HepG2 (cell line): Measurements from ENCODE around the gene CHRNG. TPM values are rescaled to one million over a fixed set of nuclear protein-coding genes. Genes with fewer than 3 reads are reported as not detected.

Experiments
- ATAC-seq: fragments of 200-7000 bp; cut with Tn5 transposase; 3 replicates; pipeline ENCODE4 v1.9.1; 2020; ENCODE audit warnings: mild to moderate bottlenecking, moderate library complexity
- BruUV-seq: library from RNA; stranded (reverse); fragments of 400-500 nt; replicated peaks from 2 replicates; lab custom pipeline; 2021; lab: Mats Ljungman, UMichigan
- CTCF ChIA-PET: fragments of 300-600 bp; formaldehyde crosslinking; extraction: SDS; loops from one replicate; lab custom pipeline; 2021; ENCODE audit warnings: low total read pairs, inconsistent platforms, low intra/inter-chr PET ratio; lab: Yijun Ruan, JAX
- POLR2A ChIA-PET: fragments of 350-600 bp; sonication (Branson Sonifier 250); formaldehyde crosslinking; loops from one replicate; lab custom pipeline; 2020; ENCODE audit warnings: antibody characterized with exemption, inconsistent platforms; lab: Yijun Ruan, JAX
- DNase-seq: peaks from one replicate; pipeline ENCODE4 v3.0.0-alpha.2; 2015; ENCODE audit warnings: low spot score
- FAIRE-seq: peaks from 3 replicates; lab custom pipeline; 2011; peaks lifted over from hg19 to GRCh38; lab: Jason Lieb, UNC
- H2AFZ ChIP-seq: one replicate; pipeline ENCODE4 v1.6.1; 2011; ENCODE audit warnings: low read length, inconsistent platforms
- H3K27ac ChIP-seq: fragments of 300-600 bp; 3 replicates; pipeline ENCODE4 v1.8.0; 2011; ENCODE audit warnings: mixed run types, mild to moderate bottlenecking, mixed read lengths, low read length, inconsistent platforms; ENCODE audit not compliant: insufficient read depth; ENCODE audit errors: extremely low read length
- H3K27me3 ChIP-seq, 2 experiments: fragments of 200-600 bp in 1 of 2; 2 replicates in 1 of 2; 3 replicates in 1 of 2; pipeline versions ENCODE4 v1.6.0 to v1.8.0; 2011; ENCODE audit warnings: low read length in 2 of 2, mild to moderate bottlenecking in 2 of 2, moderate library complexity in 2 of 2, inconsistent platforms in 1 of 2; ENCODE audit not compliant: insufficient read depth in 2 of 2, control insufficient read depth in 1 of 2
- H3K36me3 ChIP-seq, 2 experiments: fragments of 200-600 bp in 1 of 2; replicated peaks in 1 of 2; 2 replicates in 1 of 2; 3 replicates in 1 of 2; pipeline versions ENCODE4 v1.5.1 to v1.8.0; 2011; ENCODE audit warnings: low read length in 2 of 2, inconsistent platforms in 1 of 2; ENCODE audit not compliant: insufficient read depth in 2 of 2, control insufficient read depth in 1 of 2
- H3K4me1 ChIP-seq: 2 replicates; pipeline ENCODE4 v1.5.1; 2012; ENCODE audit warnings: low read length, inconsistent platforms; ENCODE audit not compliant: insufficient read depth
- H3K4me2 ChIP-seq: 2 replicates; pipeline ENCODE4 v1.6.0; 2011; ENCODE audit warnings: low read depth, low read length, inconsistent platforms
- H3K4me3 ChIP-seq, 3 experiments: fragments of 200-600 bp in 1 of 3; sonication (generic), shearing (Covaris generic) in 1 of 3; replicated peaks in 1 of 3; 2 replicates each; pipeline ENCODE4 v1.5.1; 2011 to 2016; ENCODE audit warnings: low read length in 3 of 3, inconsistent platforms in 2 of 3, low read depth in 2 of 3, mild to moderate bottlenecking in 2 of 3, control low read depth in 1 of 3, mixed read lengths in 1 of 3; ENCODE audit not compliant: insufficient read depth in 1 of 3
- H3K79me2 ChIP-seq: one replicate; pipeline ENCODE4 v1.6.1; 2011; ENCODE audit warnings: low read length, inconsistent platforms; ENCODE audit not compliant: insufficient read depth
- H3K9ac ChIP-seq: 2 replicates; pipeline ENCODE4 v1.6.0; 2011; ENCODE audit warnings: mild to moderate bottlenecking, low read depth, low read length, inconsistent platforms; ENCODE audit not compliant: insufficient read depth
- H3K9me3 ChIP-seq: 2 replicates; pipeline ENCODE4 v1.5.1; 2012; ENCODE audit warnings: mild to moderate bottlenecking, low read length
- H4K20me1 ChIP-seq: 2 replicates; pipeline ENCODE4 v1.6.0; 2011; ENCODE audit warnings: inconsistent platforms, mild to moderate bottlenecking, low read length, moderate library complexity; ENCODE audit not compliant: insufficient read depth
- DMTF1 ChIP-seq: sonication (generic); formaldehyde crosslinking; IDR thresholded peaks from 2 replicates; pipeline ENCODE4 v1.4.0; 2020; ENCODE audit warnings: mild to moderate bottlenecking, missing genetic modification reagents
- HBP1 ChIP-seq: IDR thresholded peaks from 2 replicates; pipeline ENCODE4 v1.6.1; 2016; ENCODE audit warnings: low read depth, control low read depth
- MAZ ChIP-seq, 2 experiments: sonication (generic) in 1 of 2; formaldehyde crosslinking in 1 of 2; IDR thresholded peaks; 2 replicates each; pipeline versions ENCODE4 v1.5.0 to v1.6.1; 2012 to 2020; ENCODE audit warnings: low read depth in 2 of 2, mild to moderate bottlenecking in 2 of 2, borderline replicate concordance in 1 of 2, improper control_type of control experiment in 1 of 2, low read length in 1 of 2, missing genetic modification reagents in 1 of 2, moderate library complexity in 1 of 2
- WGBS: methylation state at CpG from one replicate; pipeline ENCODE4 v1.1.6; 2017; ENCODE audit warnings: low lambda C conversion rate; 5-methylcytosine and 5-hydroxymethylcytosine counted together
- in situ Hi-C: cut with HindIII; loops from 2 replicates; pipeline ENCODE4 v1.10.0; 2017; ENCODE audit warnings: low pct_unique_long_range_greater_than_20kb; ENCODE audit not compliant: extremely low pct_ligation_motif_present
- intact Hi-C: fragments of 100-400 bp; cut with micrococcal nuclease; formaldehyde crosslinking; loops from one replicate; pipeline ENCODE4 v1.10.0; 2022; ENCODE audit not compliant: unreplicated experiment
- polyA plus RNA-seq, 8 experiments: library from polyadenylated mRNA; depleted of rRNA in 3 of 8; stranded (reverse) in 7 of 8; unstranded in 1 of 8; fragments of >200 nt; fragmentation: Illumina TruSeq in 4 of 8; extraction: Trizol in 4 of 8; gene quantifications; 2 replicates each; pipeline versions ENCODE4 v1.2.1 to v1.2.3, GENCODE V29; 2011 to 2016; ENCODE audit warnings: low read depth in 4 of 8, missing spikeins in 1 of 8, mixed read lengths in 1 of 8; ENCODE audit not compliant: insufficient read depth in 1 of 8
- total RNA-seq, 5 experiments: library from RNA; depleted of rRNA; stranded (reverse); fragments of >200 nt; fragmentation: Illumina TruSeq; extraction: Trizol; gene quantifications; 2 replicates each; pipeline ENCODE4 v1.2.3, GENCODE V29; 2016; ENCODE audit warnings: low read depth in 1 of 5

The CHRNG gene
- total and polyA plus RNA-seq, 2 of the 13 experiments (the other 11 are each of a cell fraction or from before 2014, with no cell fraction given): not detected

GRCh38 chr2:232495292-232495691 lies 44.2 kb upstream of the CHRNG start:
- intact Hi-C loops (no loop called here), in situ Hi-C loops (no loop called here)
- Histone ChIP-seq H3K4me1 (no peaks in the 10 kb centered on the region), H3K9ac (no peak overlapping the region), H2AFZ (no peak overlapping the region), H3K4me3 (no peak overlapping the region), H3K27me3 (peaks cover 21 to 90% of the 10 kb centered on the region in 2 experiments), H4K20me1 (no peaks in the 10 kb centered on the region), H3K27ac (no peak overlapping the region), H3K36me3 (no peaks in the 10 kb centered on the region), H3K79me2 (no peaks in the 10 kb centered on the region)
- ATAC-seq: no peak
- WGBS: 30% methylated on average over 7 of the region's 7 CpGs
- BruUV-seq: no TSS peak
- POLR2A ChIA-PET: no interaction called here
- FAIRE-seq: no peak
- TF ChIP-seq MAZ (IDR thresholded peaks at IDR 0.05; ENCODE audit: borderline replicate concordance, low read depth, low read length): no peak
- no peak for TF ChIP-seq MAZ (CRISPR knock-in tag; IDR thresholded peaks at IDR 0.05; ENCODE audit: low read depth)
- no peak for TF ChIP-seq HBP1 (CRISPR knock-in tag)
- no peak for TF ChIP-seq DMTF1
- TF ChIP-seq, all 625 proteins: peak for 0
- CTCF ChIA-PET: no interaction called here
- DNase-seq: no peak
- no peaks in the 10 kb centered on the region for H3K9me3 ChIP-seq
- no peak overlapping the region for H3K4me2 ChIP-seq
